SK-N-SH (cell line): ENCODE results near the gene SNTG2.

Experiments
- CHD2 ChIP-seq: fragments of 150-350 bp; IDR thresholded peaks from 2 replicates; pipeline ENCODE4 v1.6.1; 2018; ENCODE audit warnings: low read length; ENCODE audit not compliant: partially characterized antibody
- CTCF ChIP-seq: fragments of 200-600 bp; sonication (generic); IDR thresholded peaks from 2 replicates; pipeline ENCODE4 v1.6.1; 2017; ENCODE audit warnings: antibody characterized with exemption, mild to moderate bottlenecking, moderate library complexity
- FOXJ3 ChIP-seq: sonication (generic); formaldehyde crosslinking; IDR thresholded peaks from 2 replicates; pipeline ENCODE4 v1.5.1; 2020; ENCODE audit warnings: mild to moderate bottlenecking, missing genetic modification reagents
- GABPA ChIP-seq: IDR thresholded peaks from 2 replicates; pipeline ENCODE4 v1.4.0; 2012; ENCODE audit warnings: low read depth, mild to moderate bottlenecking
- MAX ChIP-seq: IDR thresholded peaks from 2 replicates; pipeline ENCODE4 v1.4.0; 2012; ENCODE audit warnings: low read depth
- POLR2AphosphoS5 ChIP-seq: IDR thresholded peaks from 2 replicates; pipeline ENCODE4 v1.6.1; 2012; ENCODE audit warnings: low read depth, low read length
- RAD21 ChIP-seq: IDR thresholded peaks from 2 replicates; pipeline ENCODE4 v1.6.1; 2012; ENCODE audit warnings: mild to moderate bottlenecking, low read length
- RCOR1 ChIP-seq: fragments of 150-350 bp; IDR thresholded peaks from 2 replicates; pipeline ENCODE4 v1.6.1; 2017; ENCODE audit warnings: antibody characterized with exemption, low read length
- SIN3A ChIP-seq: IDR thresholded peaks from 2 replicates; pipeline ENCODE4 v1.6.1; 2012; ENCODE audit warnings: low read depth, mild to moderate bottlenecking, low read length, moderate library complexity, borderline replicate concordance
- TAF1 ChIP-seq: IDR thresholded peaks from 2 replicates; pipeline ENCODE4 v1.6.1; 2012; ENCODE audit warnings: low read depth, mild to moderate bottlenecking, low read length, moderate library complexity, borderline replicate concordance
- TF ChIP-seq, protein P1 (sequence below): IDR thresholded peaks from 2 replicates; pipeline ENCODE4 v1.4.0; 2012; ENCODE audit warnings: low read depth, borderline replicate concordance
- TF ChIP-seq, protein P2 (sequence below): IDR thresholded peaks from 2 replicates; pipeline ENCODE4 v1.6.1; 2012; ENCODE audit warnings: mild to moderate bottlenecking, low read depth, low read length, moderate library complexity
- TF ChIP-seq, protein P3 (sequence below): fragments of 150-350 bp; IDR thresholded peaks from 2 replicates; pipeline ENCODE4 v1.6.1; 2016; ENCODE audit warnings: mild to moderate bottlenecking, low read depth, low read length

DNA sequence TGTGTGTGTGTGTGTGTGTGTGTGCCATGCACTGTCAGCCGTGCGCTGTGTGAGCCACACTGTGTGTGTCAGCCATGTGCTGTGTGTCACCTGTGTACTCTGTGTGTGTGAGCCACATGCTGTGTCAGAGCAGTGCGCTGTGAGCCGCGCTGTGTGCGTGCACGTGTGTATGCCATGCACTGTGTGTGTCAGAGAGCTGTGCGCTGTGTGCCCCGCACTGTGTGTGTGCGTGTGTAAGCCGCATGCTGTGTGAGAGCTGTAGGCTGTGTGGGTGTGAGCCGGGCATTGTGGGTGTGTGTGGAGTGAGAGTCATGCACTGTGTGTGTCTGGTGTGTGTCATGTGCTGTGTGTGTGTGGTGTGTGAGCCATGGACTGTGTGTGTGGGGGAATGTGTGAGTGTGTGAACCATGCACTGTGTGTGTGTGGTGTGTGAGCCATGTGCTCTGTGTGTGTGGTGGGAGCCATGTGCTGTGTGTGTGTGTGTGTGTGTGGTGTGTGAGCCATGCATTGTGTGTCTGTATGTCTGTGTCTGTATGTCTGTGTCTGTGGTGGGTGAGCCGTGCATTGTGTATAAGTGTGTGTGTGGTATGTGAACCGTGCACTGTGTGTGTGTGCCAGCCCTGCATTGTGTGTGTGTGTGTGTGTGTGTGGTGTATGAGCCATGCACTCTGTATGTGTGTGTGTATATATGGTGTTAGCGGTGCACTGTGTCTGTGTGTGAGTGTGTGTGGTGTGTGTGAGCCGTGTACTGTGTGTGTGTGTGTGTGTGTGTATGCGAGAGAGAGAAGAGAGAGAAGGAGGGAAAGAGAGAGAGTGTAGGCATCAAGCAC lies 356.3 kb downstream of the SNTG2 start:
- TF ChIP-seq CTCF (no peak), TAF1 (no peak), FOXJ3 (CRISPR knock-in tag) (no peak), RAD21 (no peak), GABPA (no peak), RCOR1 (no peak), POLR2AphosphoS5 (no peak), CHD2 (no peak), MAX (no peak), SIN3A (no peak)
- TF ChIP-seq, protein P1, sequence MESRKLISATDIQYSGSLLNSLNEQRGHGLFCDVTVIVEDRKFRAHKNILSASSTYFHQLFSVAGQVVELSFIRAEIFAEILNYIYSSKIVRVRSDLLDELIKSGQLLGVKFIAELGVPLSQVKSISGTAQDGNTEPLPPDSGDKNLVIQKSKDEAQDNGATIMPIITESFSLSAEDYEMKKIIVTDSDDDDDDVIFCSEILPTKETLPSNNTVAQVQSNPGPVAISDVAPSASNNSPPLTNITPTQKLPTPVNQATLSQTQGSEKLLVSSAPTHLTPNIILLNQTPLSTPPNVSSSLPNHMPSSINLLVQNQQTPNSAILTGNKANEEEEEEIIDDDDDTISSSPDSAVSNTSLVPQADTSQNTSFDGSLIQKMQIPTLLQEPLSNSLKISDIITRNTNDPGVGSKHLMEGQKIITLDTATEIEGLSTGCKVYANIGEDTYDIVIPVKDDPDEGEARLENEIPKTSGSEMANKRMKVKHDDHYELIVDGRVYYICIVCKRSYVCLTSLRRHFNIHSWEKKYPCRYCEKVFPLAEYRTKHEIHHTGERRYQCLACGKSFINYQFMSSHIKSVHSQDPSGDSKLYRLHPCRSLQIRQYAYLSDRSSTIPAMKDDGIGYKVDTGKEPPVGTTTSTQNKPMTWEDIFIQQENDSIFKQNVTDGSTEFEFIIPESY = no peak
- TF ChIP-seq, protein P2, sequence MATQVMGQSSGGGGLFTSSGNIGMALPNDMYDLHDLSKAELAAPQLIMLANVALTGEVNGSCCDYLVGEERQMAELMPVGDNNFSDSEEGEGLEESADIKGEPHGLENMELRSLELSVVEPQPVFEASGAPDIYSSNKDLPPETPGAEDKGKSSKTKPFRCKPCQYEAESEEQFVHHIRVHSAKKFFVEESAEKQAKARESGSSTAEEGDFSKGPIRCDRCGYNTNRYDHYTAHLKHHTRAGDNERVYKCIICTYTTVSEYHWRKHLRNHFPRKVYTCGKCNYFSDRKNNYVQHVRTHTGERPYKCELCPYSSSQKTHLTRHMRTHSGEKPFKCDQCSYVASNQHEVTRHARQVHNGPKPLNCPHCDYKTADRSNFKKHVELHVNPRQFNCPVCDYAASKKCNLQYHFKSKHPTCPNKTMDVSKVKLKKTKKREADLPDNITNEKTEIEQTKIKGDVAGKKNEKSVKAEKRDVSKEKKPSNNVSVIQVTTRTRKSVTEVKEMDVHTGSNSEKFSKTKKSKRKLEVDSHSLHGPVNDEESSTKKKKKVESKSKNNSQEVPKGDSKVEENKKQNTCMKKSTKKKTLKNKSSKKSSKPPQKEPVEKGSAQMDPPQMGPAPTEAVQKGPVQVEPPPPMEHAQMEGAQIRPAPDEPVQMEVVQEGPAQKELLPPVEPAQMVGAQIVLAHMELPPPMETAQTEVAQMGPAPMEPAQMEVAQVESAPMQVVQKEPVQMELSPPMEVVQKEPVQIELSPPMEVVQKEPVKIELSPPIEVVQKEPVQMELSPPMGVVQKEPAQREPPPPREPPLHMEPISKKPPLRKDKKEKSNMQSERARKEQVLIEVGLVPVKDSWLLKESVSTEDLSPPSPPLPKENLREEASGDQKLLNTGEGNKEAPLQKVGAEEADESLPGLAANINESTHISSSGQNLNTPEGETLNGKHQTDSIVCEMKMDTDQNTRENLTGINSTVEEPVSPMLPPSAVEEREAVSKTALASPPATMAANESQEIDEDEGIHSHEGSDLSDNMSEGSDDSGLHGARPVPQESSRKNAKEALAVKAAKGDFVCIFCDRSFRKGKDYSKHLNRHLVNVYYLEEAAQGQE = no peak
- TF ChIP-seq, protein P3, sequence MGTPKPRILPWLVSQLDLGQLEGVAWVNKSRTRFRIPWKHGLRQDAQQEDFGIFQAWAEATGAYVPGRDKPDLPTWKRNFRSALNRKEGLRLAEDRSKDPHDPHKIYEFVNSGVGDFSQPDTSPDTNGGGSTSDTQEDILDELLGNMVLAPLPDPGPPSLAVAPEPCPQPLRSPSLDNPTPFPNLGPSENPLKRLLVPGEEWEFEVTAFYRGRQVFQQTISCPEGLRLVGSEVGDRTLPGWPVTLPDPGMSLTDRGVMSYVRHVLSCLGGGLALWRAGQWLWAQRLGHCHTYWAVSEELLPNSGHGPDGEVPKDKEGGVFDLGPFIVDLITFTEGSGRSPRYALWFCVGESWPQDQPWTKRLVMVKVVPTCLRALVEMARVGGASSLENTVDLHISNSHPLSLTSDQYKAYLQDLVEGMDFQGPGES = no peak
